SKM-1 (cell line): ENCODE results near the gene LAGE3.

Experiments used
- DNase-seq: peaks from one replicate; lab custom pipeline; 2025; ENCODE audit not compliant: unreplicated experiment; lab: John Stamatoyannopoulos, UW

LAGE3 gene

GRCh38 chrX:154478728-154479622 lies at the start of gene LAGE3:
Gene LAGE3, minus strand, starts transcription at chrX:154479281. Its CDS starts 366 bp downstream, at chrX:154478915.
- peak; percentile 54 for DNase-seq

GRCh38 chrX:154526901-154527675 lies 48.0 kb upstream of the LAGE3 start:
- peak; percentile 32 for DNase-seq

GRCh38 chrX:154525606-154526490 lies 46.8 kb upstream of the LAGE3 start:
- no peak for DNase-seq

- DNase-seq, result no peak
These were observed 40.3 kb upstream of the LAGE3 start for GRCh38 chrX:154519389-154519788.

GRCh38 chrX:154517101-154517781 lies 38.2 kb upstream of the LAGE3 start:
- no peak for DNase-seq

- DNase-seq, result no peak
These were observed 37.6 kb upstream of the LAGE3 start for GRCh38 chrX:154516656-154517100.

- DNase-seq, result peak; percentile 48
These were observed 37.0 kb upstream of the LAGE3 start, which contains the start of gene FAM3A for GRCh38 chrX:154515966-154516655. Gene FAM3A, minus strand, starts transcription at chrX:154516232. Its CDS starts 460 bp downstream, at chrX:154515772.

- no peak for DNase-seq
These were observed 36.2 kb upstream of the LAGE3 start for GRCh38 chrX:154515090-154515965.

- DNase-seq, result no peak
These were observed 34.6 kb upstream of the LAGE3 start for GRCh38 chrX:154513716-154514115.

- no peak for DNase-seq
These were observed 33.9 kb upstream of the LAGE3 start for GRCh38 chrX:154512879-154513553.

GRCh38 chrX:154511761-154512160 lies 32.7 kb upstream of the LAGE3 start:
- DNase-seq, result no peak

- no peak for DNase-seq
These were observed 30.4 kb upstream of the LAGE3 start for GRCh38 chrX:154509455-154509854.

- DNase-seq, result no peak
These were observed 29.3 kb upstream of the LAGE3 start for GRCh38 chrX:154508384-154508745.

GRCh38 chrX:154507673-154508383 lies 28.7 kb upstream of the LAGE3 start:
- no peak for DNase-seq

- DNase-seq, result no peak
These were observed 27.6 kb upstream of the LAGE3 start for GRCh38 chrX:154506483-154507332.

GRCh38 chrX:154505734-154506133 lies 26.7 kb upstream of the LAGE3 start:
- DNase-seq, result no peak

GRCh38 chrX:154502989-154503388 lies 23.9 kb upstream of the LAGE3 start:
- DNase-seq, result no peak
